BJ (cell line): Measurements from ENCODE around the gene SNX32. TPM values are rescaled to one million over a fixed set of nuclear protein-coding genes. Genes with fewer than 3 reads are reported as not detected.
"Not testable (repeated sequence)": the region's sequence is repeated elsewhere in the genome, so short reads cannot be mapped to it uniquely, and the experiment has no call there.

Source experiments
- CTCF ChIA-PET: fragments of 350-600 bp; formaldehyde crosslinking; extraction: SDS; loops from one replicate; lab custom pipeline; 2021; ENCODE audit warnings: antibody characterized with exemption, inconsistent platforms; lab: Yijun Ruan, JAX
- POLR2A ChIA-PET: fragments of 300-600 bp; sonication (Branson Sonifier 250); formaldehyde crosslinking; extraction: SDS; loops from one replicate; lab custom pipeline; 2021; ENCODE audit warnings: antibody characterized with exemption; lab: Charles Lee
- DNase-seq: peaks from one replicate; pipeline ENCODE4 v3.0.0-alpha.2; 2011; ENCODE audit warnings: low read depth
- H3K27me3 ChIP-seq: 2 replicates; pipeline ENCODE4 v1.6.0; 2011; ENCODE audit warnings: low read length; ENCODE audit not compliant: control insufficient read depth, insufficient read depth
- H3K36me3 ChIP-seq: 2 replicates; pipeline ENCODE4 v1.5.1; 2011; ENCODE audit warnings: low read length; ENCODE audit not compliant: control insufficient read depth, insufficient read depth
- H3K4me3 ChIP-seq: 2 replicates; pipeline ENCODE4 v1.5.1; 2011; ENCODE audit warnings: low read depth, mild to moderate bottlenecking, control low read depth, low read length
- polyA plus RNA-seq: library from polyadenylated mRNA; depleted of rRNA; stranded (reverse); fragments of >200 nt; gene quantifications from 2 replicates; pipeline ENCODE4 v1.2.3, GENCODE V29; 2011
- TF ChIP-seq, protein P1 (sequence below): IDR thresholded peaks from 2 replicates; pipeline ENCODE4 v1.5.1; 2011; ENCODE audit warnings: low read depth, mild to moderate bottlenecking, control low read depth, inconsistent platforms, low read length, moderate library complexity; ENCODE audit not compliant: insufficient read depth

The SNX32 gene
- polyA plus RNA-seq, 1 experiment, result 0.13 TPM

DNA sequence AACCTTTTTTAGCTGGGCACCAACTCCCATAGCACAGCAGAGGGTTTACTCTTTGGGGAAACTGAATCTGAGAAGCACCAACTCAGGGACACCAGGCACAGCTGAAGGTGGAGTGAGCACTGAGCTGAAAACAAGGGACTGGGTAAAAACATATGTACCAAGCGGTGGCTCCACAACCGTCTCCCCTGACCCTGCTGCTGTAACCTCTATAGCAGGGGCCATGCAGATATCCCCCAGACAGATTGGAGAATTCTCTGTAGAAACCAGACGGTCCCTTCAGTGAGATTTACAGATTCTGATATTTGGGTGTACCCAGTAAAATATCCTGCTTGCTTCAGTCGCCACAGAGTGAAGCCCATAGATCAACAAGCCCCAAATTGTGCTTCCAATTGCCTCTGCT, 4.3 kb upstream of the SNX32 start:
- DNase-seq, result no peak
- CTCF ChIA-PET, result interaction anchor here (0.5 to 4.2 kb wide), 3 partner anchors 10 to 83 kb away, joined by 4 to 21 read pairs (median 4); no protein-coding TSS in a partner anchor
- POLR2A ChIA-PET, result no interaction called here
- Histone ChIP-seq H3K36me3 (no peaks in the 10 kb centered on the region), H3K4me3 (no peak overlapping the region), H3K27me3 (peaks cover 18% of the 10 kb centered on the region)
- TF ChIP-seq, protein P1, sequence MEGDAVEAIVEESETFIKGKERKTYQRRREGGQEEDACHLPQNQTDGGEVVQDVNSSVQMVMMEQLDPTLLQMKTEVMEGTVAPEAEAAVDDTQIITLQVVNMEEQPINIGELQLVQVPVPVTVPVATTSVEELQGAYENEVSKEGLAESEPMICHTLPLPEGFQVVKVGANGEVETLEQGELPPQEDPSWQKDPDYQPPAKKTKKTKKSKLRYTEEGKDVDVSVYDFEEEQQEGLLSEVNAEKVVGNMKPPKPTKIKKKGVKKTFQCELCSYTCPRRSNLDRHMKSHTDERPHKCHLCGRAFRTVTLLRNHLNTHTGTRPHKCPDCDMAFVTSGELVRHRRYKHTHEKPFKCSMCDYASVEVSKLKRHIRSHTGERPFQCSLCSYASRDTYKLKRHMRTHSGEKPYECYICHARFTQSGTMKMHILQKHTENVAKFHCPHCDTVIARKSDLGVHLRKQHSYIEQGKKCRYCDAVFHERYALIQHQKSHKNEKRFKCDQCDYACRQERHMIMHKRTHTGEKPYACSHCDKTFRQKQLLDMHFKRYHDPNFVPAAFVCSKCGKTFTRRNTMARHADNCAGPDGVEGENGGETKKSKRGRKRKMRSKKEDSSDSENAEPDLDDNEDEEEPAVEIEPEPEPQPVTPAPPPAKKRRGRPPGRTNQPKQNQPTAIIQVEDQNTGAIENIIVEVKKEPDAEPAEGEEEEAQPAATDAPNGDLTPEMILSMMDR, result no peak

DNA sequence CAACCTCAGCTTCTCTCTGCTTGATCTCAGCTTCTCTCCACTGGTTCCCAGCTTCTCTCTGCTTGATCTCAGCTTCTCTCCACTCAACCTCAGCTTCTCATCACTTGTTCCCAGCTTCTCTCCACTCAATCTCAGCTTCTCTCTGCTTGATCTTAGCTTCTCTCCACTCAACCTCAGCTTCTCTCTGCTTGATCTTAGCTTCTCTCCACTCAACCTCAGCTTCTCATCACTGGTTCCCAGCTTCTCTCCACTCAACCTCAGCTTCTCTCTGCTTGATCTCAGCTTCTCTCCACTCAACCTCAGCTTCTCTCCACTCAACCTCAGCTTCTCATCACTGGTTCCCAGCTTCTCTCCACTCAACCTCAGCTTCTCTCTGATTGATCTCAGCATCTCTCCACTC, 1.5 kb upstream of the SNX32 start:
- POLR2A ChIA-PET, result interaction anchor here (0.6 to 1.0 kb wide), 3 partner anchors 20 to 169 kb away, joined by 3 to 4 read pairs (median 3); partner anchors contain the start of gene RELA
- not testable (repeated sequence) for DNase-seq, H3K36me3 ChIP-seq, H3K4me3 ChIP-seq
- CTCF ChIA-PET, result interaction anchor here (0.9 to 3.5 kb wide), 7 partner anchors 8 to 127 kb away, joined by 3 to 24 read pairs (median 5); partner anchors contain the start of genes KAT5 and MUS81
- H3K27me3 ChIP-seq, result peaks cover 18% of the 10 kb centered on the region

DNA sequence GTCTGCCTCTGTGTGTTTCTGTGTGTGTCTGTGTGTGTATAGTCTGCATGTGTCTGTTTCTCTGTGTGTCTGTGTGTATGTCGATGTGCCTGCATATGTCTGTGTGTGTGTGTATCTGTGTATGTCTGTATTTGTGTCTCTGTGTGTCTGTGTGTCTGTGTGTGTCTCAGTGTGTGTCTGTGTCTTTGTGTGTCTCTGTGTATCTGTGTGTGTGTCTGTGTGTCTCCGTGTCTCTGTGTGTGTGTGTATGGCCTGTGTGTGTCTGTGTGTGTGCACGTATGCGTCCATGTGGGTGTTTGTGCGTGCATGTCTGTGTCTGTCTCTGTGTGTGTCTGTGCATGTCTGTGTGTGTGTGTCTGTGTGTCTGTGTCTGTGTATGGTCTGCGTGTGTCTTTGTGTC, 439 bp downstream of the SNX32 start:
- H3K36me3 ChIP-seq, result no peaks in the 10 kb centered on the region
- POLR2A ChIA-PET, result interaction anchor here (0.5 kb wide), 1 partner anchor 168 kb away, joined by 4 read pairs; the partner anchor contains the start of genes BANF1 and EIF1AD
- H3K4me3 ChIP-seq, result peak overlapping the region; percentile 60
- H3K27me3 ChIP-seq, result peaks cover 16% of the 10 kb centered on the region
- TF ChIP-seq, protein P1, result no peak
- CTCF ChIA-PET, result interaction anchor here (1.0 to 3.5 kb wide), 3 partner anchors 16 to 125 kb away, joined by 3 to 24 read pairs (median 5); no protein-coding TSS in a partner anchor
- DNase-seq, result no peak

DNA sequence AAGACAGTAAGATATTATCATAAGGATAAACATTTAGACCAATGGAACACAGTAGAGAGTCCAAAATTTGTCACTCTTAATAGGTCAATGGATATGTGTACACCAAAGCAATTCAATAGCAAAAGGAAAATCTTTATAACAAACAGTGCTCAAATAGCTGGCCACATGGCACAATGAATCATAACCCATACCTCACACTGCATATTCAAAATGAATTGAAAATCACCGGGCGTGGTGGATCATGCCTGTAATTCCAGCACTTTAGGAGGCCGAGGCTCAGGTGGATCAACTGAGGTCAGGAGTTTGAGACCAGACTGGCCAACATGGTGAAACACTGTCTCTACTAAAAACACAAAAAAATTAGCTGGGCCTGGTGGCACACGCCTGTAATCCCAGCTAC, 8.4 kb downstream of the SNX32 start:
- Histone ChIP-seq H3K27me3 (no peaks in the 10 kb centered on the region), H3K4me3 (no peak overlapping the region), H3K36me3 (no peaks in the 10 kb centered on the region)
- DNase-seq, result no peak
- POLR2A ChIA-PET, result no interaction called here
- CTCF ChIA-PET, result interaction anchor here (1.2 kb wide), 1 partner anchor 9 kb away, joined by 4 read pairs; no protein-coding TSS in a partner anchor
- TF ChIP-seq, protein P1, result no peak

DNA sequence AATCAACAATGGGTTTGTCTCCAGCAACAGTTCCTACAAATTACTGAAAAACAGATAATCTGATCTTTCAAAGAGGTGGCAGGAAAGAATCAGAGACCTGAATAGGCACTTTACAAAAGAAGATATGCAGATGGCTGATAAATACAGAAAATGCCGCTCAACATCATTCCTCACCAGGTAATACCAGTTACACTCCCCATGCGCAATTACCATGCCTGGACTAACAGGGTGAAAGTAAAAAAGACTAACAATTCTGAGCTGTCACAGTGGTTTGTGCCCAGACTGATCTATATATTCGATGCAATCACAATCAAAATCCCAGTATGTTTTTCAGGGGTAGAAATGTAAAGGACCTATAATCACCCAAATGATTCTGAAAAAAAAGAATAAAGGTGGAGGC, 10.0 kb downstream of the SNX32 start:
- Histone ChIP-seq H3K4me3 (no peak overlapping the region), H3K27me3 (no peaks in the 10 kb centered on the region), H3K36me3 (no peaks in the 10 kb centered on the region)
- TF ChIP-seq, protein P1, result no peak
- CTCF ChIA-PET, result interaction anchor here (0.8 kb wide), 1 partner anchor 11 kb away, joined by 3 read pairs; no protein-coding TSS in a partner anchor
- POLR2A ChIA-PET, result no interaction called here
- no peak for DNase-seq
